ENCODE data around the gene TIMM9.
"Not testable (repeated sequence)": the region's sequence is repeated elsewhere in the genome, so short reads cannot be mapped to it uniquely, and the experiment has no call there.

TIMM9 gene

GRCh38 chr14:58427281-58428117 is at the start of gene TIMM9, which contains the start of gene KIAA0586:
Gene TIMM9, minus strand, starts transcription at chr14:58427531. Its CDS starts 15,586 bp downstream, at chr14:58411945.
Gene KIAA0586, plus strand, starts transcription at chr14:58427719. Its CDS starts 546 bp downstream, at chr14:58428265.
- peak; percentile 98 for DNase-seq

- no peak for DNase-seq
Observed at GRCh38 chr14:58476320-58476719, 49.0 kb upstream of the TIMM9 start.

- DNase-seq, result no peak
Observed at GRCh38 chr14:58469309-58469708, 42.0 kb upstream of the TIMM9 start.

GRCh38 chr14:58467575-58467974 is 40.2 kb upstream of the TIMM9 start:
- DNase-seq, result no peak

- no peak for DNase-seq
Observed at GRCh38 chr14:58466459-58466858, 39.1 kb upstream of the TIMM9 start.

- DNase-seq, result no peak
Observed at GRCh38 chr14:58465421-58465820, 38.1 kb upstream of the TIMM9 start.

- no peak for DNase-seq
Observed at GRCh38 chr14:58464652-58465051, 37.3 kb upstream of the TIMM9 start.

- DNase-seq, result no peak
Observed at GRCh38 chr14:58463147-58463546, 35.8 kb upstream of the TIMM9 start.

GRCh38 chr14:58460772-58461171 is 33.4 kb upstream of the TIMM9 start:
- DNase-seq, result no peak

- no peak for DNase-seq
Observed at GRCh38 chr14:58455593-58456265, 28.4 kb upstream of the TIMM9 start.

- DNase-seq, result no peak
Observed at GRCh38 chr14:58444627-58445026, 17.3 kb upstream of the TIMM9 start.

GRCh38 chr14:58439476-58439875 is 12.1 kb upstream of the TIMM9 start:
- no peak for DNase-seq

GRCh38 chr14:58430156-58430555 is 2.8 kb upstream of the TIMM9 start:
- no peak for DNase-seq

- peak; percentile 62 for DNase-seq
Observed at GRCh38 chr14:58428118-58428683, 870 bp upstream of the TIMM9 start.

- peak; percentile 70 for DNase-seq
Observed at GRCh38 chr14:58426670-58427280, 556 bp downstream of the TIMM9 start.

GRCh38 chr14:58416934-58417333 is 10.4 kb downstream of the TIMM9 start:
- not testable (repeated sequence) for DNase-seq

GRCh38 chr14:58415636-58416547 is 11.4 kb downstream of the TIMM9 start:
- DNase-seq, result no peak

GRCh38 chr14:58414845-58415244 is 12.5 kb downstream of the TIMM9 start:
- DNase-seq, result no peak

- DNase-seq, result no peak
Observed at GRCh38 chr14:58408681-58409215, 18.6 kb downstream of the TIMM9 start.

- DNase-seq, result peak; percentile 15
Observed at GRCh38 chr14:58401587-58401986, 25.7 kb downstream of the TIMM9 start.

GRCh38 chr14:58398895-58399294 is 28.4 kb downstream of the TIMM9 start:
- DNase-seq, result no peak

- no peak for DNase-seq
Observed at GRCh38 chr14:58398495-58398894, 28.8 kb downstream of the TIMM9 start.

All from NCI-H1105 treated with DMSO at 0.1 percent for 48 hours (cell line).